Osteoblast (primary cell): ENCODE results near the gene STARD4. TPM values are rescaled to one million over a fixed set of nuclear protein-coding genes. Genes with fewer than 3 reads are reported as not detected.

Experiments used
- DNase-seq: peaks from one replicate; pipeline ENCODE4 v3.0.0; 2011; ENCODE audit warnings: low spot score, mixed read lengths; ENCODE audit not compliant: insufficient read length; ENCODE audit errors: missing footprints
- H2AFZ ChIP-seq: 2 replicates; pipeline ENCODE4 v1.6.0; 2011; ENCODE audit warnings: mild to moderate bottlenecking, low read length
- H3K27ac ChIP-seq: 2 replicates; pipeline ENCODE4 v1.5.1; 2011; ENCODE audit warnings: mild to moderate bottlenecking, low read depth, low read length, moderate library complexity
- H3K27me3 ChIP-seq: 2 replicates; pipeline ENCODE4 v1.6.0; 2012; ENCODE audit warnings: mild to moderate bottlenecking, control low read depth, inconsistent platforms, low read length, moderate library complexity; ENCODE audit not compliant: insufficient read depth
- H3K36me3 ChIP-seq: 2 replicates; pipeline ENCODE4 v1.5.1; 2011; ENCODE audit warnings: mild to moderate bottlenecking, low read length, control low read depth, moderate library complexity; ENCODE audit not compliant: insufficient read depth
- H3K4me1 ChIP-seq: 2 replicates; pipeline ENCODE4 v1.5.1; 2011; ENCODE audit warnings: mild to moderate bottlenecking, low read length, control low read depth, moderate library complexity; ENCODE audit not compliant: insufficient read depth
- H3K4me2 ChIP-seq: 2 replicates; pipeline ENCODE4 v1.6.0; 2011; ENCODE audit warnings: mild to moderate bottlenecking, low read length; ENCODE audit not compliant: insufficient read depth
- H3K4me3 ChIP-seq: fragments of 200-600 bp; sonication (generic); 3 replicates; pipeline ENCODE4 v1.5.1; 2012; ENCODE audit warnings: mild to moderate bottlenecking, low read length, inconsistent platforms; ENCODE audit not compliant: insufficient read depth
- H3K79me2 ChIP-seq: 2 replicates; pipeline ENCODE4 v1.6.0; 2012; ENCODE audit warnings: mild to moderate bottlenecking, low read length, control low read depth, inconsistent platforms; ENCODE audit not compliant: insufficient read depth
- H3K9me3 ChIP-seq: 2 replicates; pipeline ENCODE4 v1.5.1; 2011; ENCODE audit warnings: low read depth, low read length, control low read depth
- H4K20me1 ChIP-seq: 2 replicates; pipeline ENCODE4 v1.6.0; 2012; ENCODE audit warnings: mild to moderate bottlenecking, low read length, control low read depth; ENCODE audit not compliant: insufficient read depth
- total RNA-seq: library from RNA; depleted of rRNA; stranded (reverse); fragments of >200 nt; gene quantifications from 2 replicates; pipeline ENCODE4 v1.2.3, GENCODE V29; 2012
- TF ChIP-seq, protein P1 (sequence below): IDR thresholded peaks from 2 replicates; pipeline ENCODE4 v1.5.1; 2011; ENCODE audit warnings: mild to moderate bottlenecking, low read depth, low read length, moderate library complexity; ENCODE audit errors: extremely low read depth

The STARD4 gene
- total RNA-seq, 1 donor: 106 TPM

DNA sequence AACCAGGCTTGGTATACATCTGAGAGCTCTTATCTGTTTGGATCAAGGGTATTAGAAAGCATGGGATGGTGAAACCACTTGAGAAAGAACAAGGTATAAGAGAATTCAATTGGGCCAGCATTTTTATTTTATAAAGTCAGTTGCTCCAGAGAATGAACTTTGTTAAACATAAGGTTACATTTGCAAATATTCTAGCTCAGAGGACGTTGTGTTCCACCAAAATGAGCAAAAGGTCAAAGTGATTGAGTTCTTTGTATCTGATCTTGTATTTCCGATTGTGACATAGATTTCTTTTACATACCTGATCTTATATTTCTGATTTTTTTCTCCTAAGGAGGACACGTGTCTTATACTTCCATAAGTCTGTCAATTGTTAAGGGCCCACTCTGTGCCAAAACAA, 8.6 kb upstream of the STARD4 start:
- H3K27ac ChIP-seq: no peak overlapping the region
- no peaks in the 10 kb centered on the region for H4K20me1 ChIP-seq
- H3K27me3 ChIP-seq: no peaks in the 10 kb centered on the region
- H3K36me3 ChIP-seq: no peaks in the 10 kb centered on the region
- no peaks in the 10 kb centered on the region for H3K9me3 ChIP-seq
- H3K79me2 ChIP-seq: no peaks in the 10 kb centered on the region
- H3K4me2 ChIP-seq: no peak overlapping the region
- H3K4me3 ChIP-seq: no peak overlapping the region
- no peak overlapping the region for H2AFZ ChIP-seq
- TF ChIP-seq, protein P1, sequence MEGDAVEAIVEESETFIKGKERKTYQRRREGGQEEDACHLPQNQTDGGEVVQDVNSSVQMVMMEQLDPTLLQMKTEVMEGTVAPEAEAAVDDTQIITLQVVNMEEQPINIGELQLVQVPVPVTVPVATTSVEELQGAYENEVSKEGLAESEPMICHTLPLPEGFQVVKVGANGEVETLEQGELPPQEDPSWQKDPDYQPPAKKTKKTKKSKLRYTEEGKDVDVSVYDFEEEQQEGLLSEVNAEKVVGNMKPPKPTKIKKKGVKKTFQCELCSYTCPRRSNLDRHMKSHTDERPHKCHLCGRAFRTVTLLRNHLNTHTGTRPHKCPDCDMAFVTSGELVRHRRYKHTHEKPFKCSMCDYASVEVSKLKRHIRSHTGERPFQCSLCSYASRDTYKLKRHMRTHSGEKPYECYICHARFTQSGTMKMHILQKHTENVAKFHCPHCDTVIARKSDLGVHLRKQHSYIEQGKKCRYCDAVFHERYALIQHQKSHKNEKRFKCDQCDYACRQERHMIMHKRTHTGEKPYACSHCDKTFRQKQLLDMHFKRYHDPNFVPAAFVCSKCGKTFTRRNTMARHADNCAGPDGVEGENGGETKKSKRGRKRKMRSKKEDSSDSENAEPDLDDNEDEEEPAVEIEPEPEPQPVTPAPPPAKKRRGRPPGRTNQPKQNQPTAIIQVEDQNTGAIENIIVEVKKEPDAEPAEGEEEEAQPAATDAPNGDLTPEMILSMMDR: no peak
- DNase-seq: no peak
- no peaks in the 10 kb centered on the region for H3K4me1 ChIP-seq

DNA sequence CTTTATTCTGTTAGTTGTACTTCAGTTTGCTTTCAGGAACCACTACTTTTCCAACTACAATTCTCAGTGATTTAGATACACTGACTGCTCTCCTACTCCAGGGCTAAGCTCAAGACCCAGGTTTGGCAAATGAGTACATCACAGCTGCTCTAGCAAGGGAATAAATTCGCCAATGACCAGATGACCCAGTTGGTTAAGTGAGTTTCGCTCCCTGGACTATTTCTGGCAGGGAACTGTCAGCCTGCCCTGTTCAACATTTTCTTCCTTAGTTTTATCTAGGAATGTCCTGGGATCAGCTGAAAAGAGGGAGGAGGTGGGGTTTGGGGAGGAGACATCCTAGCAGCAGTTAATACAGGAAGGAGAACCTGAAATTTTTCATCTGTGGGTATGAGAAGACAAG, 6.4 kb upstream of the STARD4 start:
- TF ChIP-seq, protein P1: no peak
- Histone ChIP-seq H3K79me2 (no peaks in the 10 kb centered on the region), H3K4me3 (no peak overlapping the region), H3K4me1 (peaks cover 3% of the 10 kb centered on the region), H3K4me2 (no peak overlapping the region), H3K27me3 (no peaks in the 10 kb centered on the region), H3K36me3 (no peaks in the 10 kb centered on the region), H2AFZ (no peak overlapping the region), H3K27ac (no peak overlapping the region), H4K20me1 (no peaks in the 10 kb centered on the region), H3K9me3 (no peaks in the 10 kb centered on the region)
- DNase-seq: no peak

DNA sequence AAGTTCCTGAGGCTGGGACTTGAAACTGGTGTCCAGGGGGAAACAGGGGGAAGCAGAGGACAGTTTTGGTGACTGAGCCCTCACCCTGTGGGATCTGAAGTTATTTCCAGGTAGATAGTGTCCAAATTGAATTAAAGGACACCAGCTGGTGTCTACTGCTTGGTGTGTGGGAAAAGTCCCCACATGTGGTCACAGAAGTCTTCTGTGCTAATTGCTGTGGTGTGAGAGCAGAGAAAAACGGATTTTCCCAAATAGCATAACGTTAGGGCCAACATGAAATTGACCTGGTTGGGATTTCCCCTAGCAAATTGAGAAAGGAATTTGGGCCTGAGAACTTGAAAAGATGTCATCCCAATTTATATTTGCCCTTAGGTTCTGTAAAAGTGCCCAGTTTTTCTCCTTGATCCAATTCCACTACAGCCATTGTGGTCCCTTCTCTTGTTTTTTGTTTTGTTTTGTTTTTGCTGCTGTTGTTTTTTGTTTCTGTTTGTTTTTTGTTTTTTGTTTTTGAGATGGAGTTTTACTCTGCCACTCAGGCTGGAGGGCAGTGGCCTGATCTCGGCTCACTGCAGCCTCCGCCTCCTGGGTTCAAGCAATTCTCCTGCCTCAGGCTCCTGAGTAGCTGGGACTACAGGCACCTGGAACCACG, 5.6 kb upstream of the STARD4 start:
- no peak overlapping the region for H2AFZ ChIP-seq
- DNase-seq: no peak
- H3K27ac ChIP-seq: no peak overlapping the region
- no peak overlapping the region for H3K4me3 ChIP-seq
- H3K27me3 ChIP-seq: no peaks in the 10 kb centered on the region
- TF ChIP-seq, protein P1: no peak
- H4K20me1 ChIP-seq: no peaks in the 10 kb centered on the region
- H3K4me1 ChIP-seq: peaks cover 11% of the 10 kb centered on the region
- no peak overlapping the region for H3K4me2 ChIP-seq
- H3K79me2 ChIP-seq: no peaks in the 10 kb centered on the region
- no peaks in the 10 kb centered on the region for H3K9me3 ChIP-seq
- no peaks in the 10 kb centered on the region for H3K36me3 ChIP-seq

DNA sequence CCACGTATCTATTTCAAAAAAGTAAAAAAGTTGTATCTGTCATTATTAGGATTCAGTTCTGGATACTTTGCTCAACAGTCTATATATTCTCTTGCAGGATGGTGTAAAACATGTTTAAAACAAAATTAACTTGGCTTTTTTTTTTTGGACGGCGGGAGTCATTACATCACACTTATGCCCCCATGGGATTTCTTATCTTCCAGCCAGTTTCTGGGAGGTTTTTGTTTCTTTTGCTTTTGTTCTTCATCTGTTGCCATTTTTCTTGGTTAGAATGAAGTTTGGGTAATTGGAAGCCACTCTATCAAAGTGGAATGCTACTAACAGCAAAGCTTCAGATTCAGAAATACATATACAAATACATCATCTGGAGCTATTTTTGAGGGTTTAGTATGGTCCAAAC, 1.8 kb upstream of the STARD4 start:
- H3K4me1 ChIP-seq: peaks cover 15% of the 10 kb centered on the region
- peak overlapping the region; percentile 86 for H3K4me2 ChIP-seq
- TF ChIP-seq, protein P1: no peak
- H3K9me3 ChIP-seq: no peaks in the 10 kb centered on the region
- H4K20me1 ChIP-seq: no peaks in the 10 kb centered on the region
- peak overlapping the region; percentile 88 for H3K27ac ChIP-seq
- DNase-seq: no peak
- H3K79me2 ChIP-seq: peaks cover 33% of the 10 kb centered on the region
- peak overlapping the region; percentile 39 for H2AFZ ChIP-seq
- H3K4me3 ChIP-seq: no peak overlapping the region
- no peaks in the 10 kb centered on the region for H3K27me3 ChIP-seq
- H3K36me3 ChIP-seq: no peaks in the 10 kb centered on the region
